ENCODE results near the gene SEMA6A. TPM values are rescaled to one million over a fixed set of nuclear protein-coding genes. Genes with fewer than 3 reads are reported as not detected.

The SEMA6A gene
- total and polyA plus RNA-seq, 2 of the 13 experiments (the other 11 are each of a cell fraction or from before 2014, with no cell fraction given): 5.1 to 6.5 TPM

DNA sequence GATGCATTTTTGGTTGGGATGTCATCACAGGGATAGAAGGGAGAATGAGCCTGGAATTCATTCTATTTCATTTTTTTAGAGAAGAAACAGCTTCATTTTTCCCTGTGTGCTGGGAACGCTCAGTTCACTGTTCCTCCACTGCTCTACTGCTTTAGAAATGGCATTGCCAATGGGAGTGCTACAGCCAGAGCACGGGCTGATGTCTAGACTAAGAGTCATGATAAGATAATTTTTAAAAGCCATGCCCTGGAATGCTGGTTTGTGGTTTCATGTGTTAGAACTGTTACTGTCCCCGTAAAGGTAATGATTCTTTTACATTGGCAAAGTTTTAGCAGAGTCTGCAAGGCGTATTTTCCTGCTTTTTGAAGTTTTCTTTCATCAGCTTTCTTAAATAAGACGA, 119.6 kb downstream of the SEMA6A start (continued):
- no peak for TF ChIP-seq SP1 (IDR thresholded peaks at IDR 0.05)
- no peak for TF ChIP-seq SP1 (CRISPR knock-in tag; IDR thresholded peaks at IDR 0.05)
- no peak for TF ChIP-seq NFYB (CRISPR knock-in tag; IDR thresholded peaks at IDR 0.05)
- no peak for TF ChIP-seq ZFP37 (CRISPR knock-in tag; IDR thresholded peaks at IDR 0.05; ENCODE audit: borderline replicate concordance)
- TF ChIP-seq ZSCAN31 (CRISPR knock-in tag; IDR thresholded peaks at IDR 0.05; ENCODE audit: low read depth): no peak
- TF ChIP-seq, protein P1, sequence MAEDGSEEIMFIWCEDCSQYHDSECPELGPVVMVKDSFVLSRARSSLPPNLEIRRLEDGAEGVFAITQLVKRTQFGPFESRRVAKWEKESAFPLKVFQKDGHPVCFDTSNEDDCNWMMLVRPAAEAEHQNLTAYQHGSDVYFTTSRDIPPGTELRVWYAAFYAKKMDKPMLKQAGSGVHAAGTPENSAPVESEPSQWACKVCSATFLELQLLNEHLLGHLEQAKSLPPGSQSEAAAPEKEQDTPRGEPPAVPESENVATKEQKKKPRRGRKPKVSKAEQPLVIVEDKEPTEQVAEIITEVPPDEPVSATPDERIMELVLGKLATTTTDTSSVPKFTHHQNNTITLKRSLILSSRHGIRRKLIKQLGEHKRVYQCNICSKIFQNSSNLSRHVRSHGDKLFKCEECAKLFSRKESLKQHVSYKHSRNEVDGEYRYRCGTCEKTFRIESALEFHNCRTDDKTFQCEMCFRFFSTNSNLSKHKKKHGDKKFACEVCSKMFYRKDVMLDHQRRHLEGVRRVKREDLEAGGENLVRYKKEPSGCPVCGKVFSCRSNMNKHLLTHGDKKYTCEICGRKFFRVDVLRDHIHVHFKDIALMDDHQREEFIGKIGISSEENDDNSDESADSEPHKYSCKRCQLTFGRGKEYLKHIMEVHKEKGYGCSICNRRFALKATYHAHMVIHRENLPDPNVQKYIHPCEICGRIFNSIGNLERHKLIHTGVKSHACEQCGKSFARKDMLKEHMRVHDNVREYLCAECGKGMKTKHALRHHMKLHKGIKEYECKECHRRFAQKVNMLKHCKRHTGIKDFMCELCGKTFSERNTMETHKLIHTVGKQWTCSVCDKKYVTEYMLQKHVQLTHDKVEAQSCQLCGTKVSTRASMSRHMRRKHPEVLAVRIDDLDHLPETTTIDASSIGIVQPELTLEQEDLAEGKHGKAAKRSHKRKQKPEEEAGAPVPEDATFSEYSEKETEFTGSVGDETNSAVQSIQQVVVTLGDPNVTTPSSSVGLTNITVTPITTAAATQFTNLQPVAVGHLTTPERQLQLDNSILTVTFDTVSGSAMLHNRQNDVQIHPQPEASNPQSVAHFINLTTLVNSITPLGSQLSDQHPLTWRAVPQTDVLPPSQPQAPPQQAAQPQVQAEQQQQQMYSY (CRISPR knock-in tag; IDR thresholded peaks at IDR 0.05): no peak
- no peak for TF ChIP-seq ZSCAN29 (CRISPR knock-in tag; conservative IDR thresholded peaks at IDR 0.05)
- no peak for TF ChIP-seq NRL (CRISPR knock-in tag; IDR thresholded peaks at IDR 0.05; ENCODE audit: borderline replicate concordance)
- TF ChIP-seq, protein P2, sequence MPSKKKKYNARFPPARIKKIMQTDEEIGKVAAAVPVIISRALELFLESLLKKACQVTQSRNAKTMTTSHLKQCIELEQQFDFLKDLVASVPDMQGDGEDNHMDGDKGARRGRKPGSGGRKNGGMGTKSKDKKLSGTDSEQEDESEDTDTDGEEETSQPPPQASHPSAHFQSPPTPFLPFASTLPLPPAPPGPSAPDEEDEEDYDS (CRISPR knock-in tag; IDR thresholded peaks at IDR 0.05): no peak
- TF ChIP-seq, protein P3, sequence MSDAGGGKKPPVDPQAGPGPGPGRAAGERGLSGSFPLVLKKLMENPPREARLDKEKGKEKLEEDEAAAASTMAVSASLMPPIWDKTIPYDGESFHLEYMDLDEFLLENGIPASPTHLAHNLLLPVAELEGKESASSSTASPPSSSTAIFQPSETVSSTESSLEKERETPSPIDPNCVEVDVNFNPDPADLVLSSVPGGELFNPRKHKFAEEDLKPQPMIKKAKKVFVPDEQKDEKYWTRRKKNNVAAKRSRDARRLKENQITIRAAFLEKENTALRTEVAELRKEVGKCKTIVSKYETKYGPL (CRISPR knock-in tag; IDR thresholded peaks at IDR 0.05): no peak
- no peak for TF ChIP-seq SMARCE1 (IDR thresholded peaks at IDR 0.05; ENCODE audit: borderline replicate concordance)

Measured in HepG2 (cell line).